ENCODE results near the gene TMEM204.

The TMEM204 gene

GRCh38 chr16:1509307-1510221 lies 23.9 kb upstream of the TMEM204 start (continued):
- TF ChIP-seq PATZ1 (CRISPR knock-in tag; IDR thresholded peaks at IDR 0.05; ENCODE audit: borderline replicate concordance) (no peak), TCF4 (CRISPR knock-in tag; IDR thresholded peaks at IDR 0.05; ENCODE audit: borderline replicate concordance) (no peak)

- TF ChIP-seq ESRRG (CRISPR knock-in tag; IDR thresholded peaks at IDR 0.05) (no peak), RARB (CRISPR knock-in tag; IDR thresholded peaks at IDR 0.05) (no peak), OSR1 (CRISPR knock-in tag; IDR thresholded peaks at IDR 0.05) (no peak)
- no peak for ATAC-seq
These were observed 23.2 kb upstream of the TMEM204 start for GRCh38 chr16:1510272-1510671.

GRCh38 chr16:1510941-1511351 lies 22.5 kb upstream of the TMEM204 start:
- ATAC-seq: no peak
- TF ChIP-seq TCF4 (CRISPR knock-in tag; IDR thresholded peaks at IDR 0.05; ENCODE audit: borderline replicate concordance) (no peak), TOX (CRISPR knock-in tag; IDR thresholded peaks at IDR 0.05; ENCODE audit: borderline replicate concordance) (no peak), OSR1 (CRISPR knock-in tag; IDR thresholded peaks at IDR 0.05) (no peak)

- ATAC-seq: no peak
- no peak for TF ChIP-seq SNAI2 (CRISPR knock-in tag; IDR thresholded peaks at IDR 0.05)
- no peak for TF ChIP-seq TOX (CRISPR knock-in tag; IDR thresholded peaks at IDR 0.05; ENCODE audit: borderline replicate concordance)
These were observed 21.6 kb upstream of the TMEM204 start for GRCh38 chr16:1511662-1512569.

GRCh38 chr16:1512774-1513173 lies 20.7 kb upstream of the TMEM204 start:
- TF ChIP-seq PPARA (CRISPR knock-in tag; IDR thresholded peaks at IDR 0.05; ENCODE audit: borderline replicate concordance): no peak
- TF ChIP-seq OSR1 (CRISPR knock-in tag; IDR thresholded peaks at IDR 0.05): no peak
- TF ChIP-seq TSHZ2 (CRISPR knock-in tag; IDR thresholded peaks at IDR 0.05): no peak
- TF ChIP-seq ZC3H10 (CRISPR knock-in tag; IDR thresholded peaks at IDR 0.05): no peak
- TF ChIP-seq ZFP30 (CRISPR knock-in tag; IDR thresholded peaks at IDR 0.05): no peak
- no peak for TF ChIP-seq GLIS3 (CRISPR knock-in tag; IDR thresholded peaks at IDR 0.05)
- TF ChIP-seq ISL1 (CRISPR knock-in tag; IDR thresholded peaks at IDR 0.05): no peak
- no peak for TF ChIP-seq BACH2 (CRISPR knock-in tag; IDR thresholded peaks at IDR 0.05; ENCODE audit: borderline replicate concordance)
- no peak for TF ChIP-seq ZFP3 (CRISPR knock-in tag; IDR thresholded peaks at IDR 0.05)
- no peak for TF ChIP-seq CREB5 (CRISPR knock-in tag; IDR thresholded peaks at IDR 0.05; ENCODE audit: low read depth)
- no peak for TF ChIP-seq ZNF8 (CRISPR knock-in tag; IDR thresholded peaks at IDR 0.05)
- no peak for TF ChIP-seq RARB (CRISPR knock-in tag; IDR thresholded peaks at IDR 0.05)
- no peak for TF ChIP-seq POU6F1 (CRISPR knock-in tag; IDR thresholded peaks at IDR 0.05; ENCODE audit: borderline replicate concordance, low read depth)
- no peak for TF ChIP-seq TCF4 (CRISPR knock-in tag; IDR thresholded peaks at IDR 0.05; ENCODE audit: borderline replicate concordance)
- TF ChIP-seq SNAI2 (CRISPR knock-in tag; IDR thresholded peaks at IDR 0.05): no peak
- no peak for ATAC-seq
